BE2C (cell line): ENCODE results near the gene MS4A15. TPM values are rescaled to one million over a fixed set of nuclear protein-coding genes. Genes with fewer than 3 reads are reported as not detected.
A peak's percentile ranks its signal among the peaks of the same experiment; 100 is the strongest.
"Not testable (repeated sequence)": the region's sequence is repeated elsewhere in the genome, so short reads cannot be mapped to it uniquely, and the experiment has no call there.

Experiments used
- DNase-seq: peaks from one replicate; pipeline ENCODE4 v3.0.0-alpha.2; 2020
- H3K27me3 ChIP-seq: fragments of 250-450 bp; sonication (Bioruptor Pico); 2 replicates; pipeline ENCODE4 v1.5.1; 2020; ENCODE audit warnings: mild to moderate bottlenecking
- H3K36me3 ChIP-seq: fragments of 250-450 bp; sonication (Bioruptor Pico); 2 replicates; pipeline ENCODE4 v1.5.1; 2020; ENCODE audit warnings: mild to moderate bottlenecking
- H3K4me1 ChIP-seq: fragments of 250-450 bp; sonication (Bioruptor Pico); 2 replicates; pipeline ENCODE4 v1.5.1; 2020
- H3K4me3 ChIP-seq: 2 replicates; pipeline ENCODE4 v1.5.1; 2011; ENCODE audit warnings: low read depth, low read length
- H3K9me3 ChIP-seq: fragments of 250-450 bp; sonication (Bioruptor Pico); 2 replicates; pipeline ENCODE4 v1.5.1; 2020
- polyA plus RNA-seq: library from polyadenylated mRNA; unstranded; fragments of >200 nt; gene quantifications from one replicate; pipeline ENCODE4 v1.2.1, GENCODE V29; 2012; ENCODE audit warnings: low read depth, missing spikeins; ENCODE audit not compliant: insufficient read length, insufficient read depth
- TF ChIP-seq, protein P1 (sequence below): IDR thresholded peaks from 2 replicates; pipeline ENCODE4 v1.5.1; 2012; ENCODE audit warnings: mild to moderate bottlenecking, low read depth, low read length

Gene MS4A15, protein sequence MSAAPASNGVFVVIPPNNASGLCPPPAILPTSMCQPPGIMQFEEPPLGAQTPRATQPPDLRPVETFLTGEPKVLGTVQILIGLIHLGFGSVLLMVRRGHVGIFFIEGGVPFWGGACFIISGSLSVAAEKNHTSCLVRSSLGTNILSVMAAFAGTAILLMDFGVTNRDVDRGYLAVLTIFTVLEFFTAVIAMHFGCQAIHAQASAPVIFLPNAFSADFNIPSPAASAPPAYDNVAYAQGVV
- polyA plus RNA-seq: not detected

DNA sequence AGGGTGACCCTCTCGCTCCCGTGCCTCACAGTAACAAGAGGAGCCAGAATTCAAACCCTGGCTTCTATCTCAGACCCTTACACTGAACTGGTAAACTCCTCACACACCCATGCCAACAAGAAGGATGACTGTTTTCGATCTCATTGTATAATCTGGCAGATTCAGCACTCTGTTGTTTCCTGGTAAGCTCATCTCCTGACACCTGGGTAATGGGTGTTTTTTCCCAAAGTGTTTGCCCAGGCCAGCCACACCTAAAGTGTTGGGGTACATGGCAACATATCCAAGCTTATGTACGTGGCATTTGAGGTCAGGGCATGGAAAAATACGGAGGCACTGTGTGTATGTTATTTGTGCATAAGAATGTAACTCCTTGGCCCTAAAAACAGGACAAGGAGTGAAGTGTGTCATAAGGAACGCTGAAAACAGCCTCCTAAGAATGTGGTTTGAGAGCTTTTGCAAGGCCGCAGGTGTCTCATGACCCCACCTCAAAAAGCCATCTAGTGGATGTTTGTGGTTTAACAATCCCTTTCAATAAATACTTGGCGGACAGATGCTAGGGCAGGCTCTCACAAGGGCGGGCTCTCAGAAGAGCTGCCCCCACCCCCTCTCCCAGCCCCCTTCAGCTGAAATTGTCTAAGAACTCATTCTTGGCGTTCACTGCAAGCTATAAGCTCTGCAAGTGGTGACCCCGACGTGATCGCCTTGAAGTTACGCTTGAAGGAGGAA is at the start of gene MS4A15:
MS4A15 (plus strand) TSS at position 561 of the 726 bp plus-strand sequence. CDS start 6,867 bp downstream, outside the sequence.
- Histone ChIP-seq H3K4me1 (no peaks in the 10 kb centered on the region), H3K9me3 (no peaks in the 10 kb centered on the region), H3K27me3 (peaks cover 11% of the 10 kb centered on the region), H3K36me3 (no peaks in the 10 kb centered on the region), H3K4me3 (no peak within 1 kb of the TSS)
- TF ChIP-seq, protein P1, sequence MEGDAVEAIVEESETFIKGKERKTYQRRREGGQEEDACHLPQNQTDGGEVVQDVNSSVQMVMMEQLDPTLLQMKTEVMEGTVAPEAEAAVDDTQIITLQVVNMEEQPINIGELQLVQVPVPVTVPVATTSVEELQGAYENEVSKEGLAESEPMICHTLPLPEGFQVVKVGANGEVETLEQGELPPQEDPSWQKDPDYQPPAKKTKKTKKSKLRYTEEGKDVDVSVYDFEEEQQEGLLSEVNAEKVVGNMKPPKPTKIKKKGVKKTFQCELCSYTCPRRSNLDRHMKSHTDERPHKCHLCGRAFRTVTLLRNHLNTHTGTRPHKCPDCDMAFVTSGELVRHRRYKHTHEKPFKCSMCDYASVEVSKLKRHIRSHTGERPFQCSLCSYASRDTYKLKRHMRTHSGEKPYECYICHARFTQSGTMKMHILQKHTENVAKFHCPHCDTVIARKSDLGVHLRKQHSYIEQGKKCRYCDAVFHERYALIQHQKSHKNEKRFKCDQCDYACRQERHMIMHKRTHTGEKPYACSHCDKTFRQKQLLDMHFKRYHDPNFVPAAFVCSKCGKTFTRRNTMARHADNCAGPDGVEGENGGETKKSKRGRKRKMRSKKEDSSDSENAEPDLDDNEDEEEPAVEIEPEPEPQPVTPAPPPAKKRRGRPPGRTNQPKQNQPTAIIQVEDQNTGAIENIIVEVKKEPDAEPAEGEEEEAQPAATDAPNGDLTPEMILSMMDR: peak; percentile 39
- DNase-seq: no peak

DNA sequence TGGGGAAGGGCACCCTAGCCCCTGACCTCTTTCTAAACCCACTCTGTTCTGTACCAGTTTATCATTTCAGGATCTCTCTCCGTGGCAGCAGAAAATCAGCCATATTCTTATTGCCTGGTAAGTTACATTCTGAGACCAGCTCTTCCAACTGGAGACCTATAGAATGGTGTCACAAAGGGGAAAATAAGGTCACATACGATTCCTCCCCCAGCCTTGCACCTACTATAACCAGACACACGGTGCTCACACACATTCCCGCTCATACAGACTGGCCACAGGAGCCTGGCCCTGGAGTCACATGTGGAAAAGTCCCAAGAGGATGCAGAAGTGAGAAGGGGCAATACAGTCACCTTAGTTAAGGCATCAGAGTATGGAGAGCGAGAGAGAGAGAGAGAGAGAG is 49.7 kb upstream of the MS4A15 start:
- H3K9me3 ChIP-seq: no peaks in the 10 kb centered on the region
- H3K27me3 ChIP-seq: no peaks in the 10 kb centered on the region
- H3K4me3 ChIP-seq: no peak overlapping the region
- DNase-seq: no peak
- H3K4me1 ChIP-seq: no peaks in the 10 kb centered on the region
- no peaks in the 10 kb centered on the region for H3K36me3 ChIP-seq
- TF ChIP-seq, protein P1: no peak

DNA sequence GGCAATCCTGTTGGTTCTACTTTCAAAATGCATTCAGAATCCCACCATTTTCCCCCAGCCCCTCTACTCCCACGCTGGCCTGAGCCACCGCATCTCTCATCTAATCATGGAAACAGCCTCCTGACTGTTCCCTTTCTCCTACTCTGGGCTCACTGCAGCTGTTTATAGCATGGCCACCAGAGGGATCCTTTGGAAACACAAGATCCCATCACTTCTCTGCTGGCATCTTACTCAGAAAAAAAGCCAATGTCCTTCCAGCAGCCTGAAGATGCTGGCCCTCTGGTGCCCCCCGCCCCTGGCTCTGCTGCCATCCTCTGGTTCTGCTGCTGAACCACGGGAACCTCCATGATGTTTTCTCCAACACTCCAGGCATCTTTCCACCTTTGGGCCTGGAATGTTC is 46.2 kb upstream of the MS4A15 start:
- DNase-seq: no peak
- H3K4me1 ChIP-seq: no peaks in the 10 kb centered on the region
- H3K4me3 ChIP-seq: no peak overlapping the region
- TF ChIP-seq, protein P1: peak; percentile 17; the same call in 1 of the 2 replicates
- no peaks in the 10 kb centered on the region for H3K27me3 ChIP-seq
- no peaks in the 10 kb centered on the region for H3K9me3 ChIP-seq
- H3K36me3 ChIP-seq: no peaks in the 10 kb centered on the region

DNA sequence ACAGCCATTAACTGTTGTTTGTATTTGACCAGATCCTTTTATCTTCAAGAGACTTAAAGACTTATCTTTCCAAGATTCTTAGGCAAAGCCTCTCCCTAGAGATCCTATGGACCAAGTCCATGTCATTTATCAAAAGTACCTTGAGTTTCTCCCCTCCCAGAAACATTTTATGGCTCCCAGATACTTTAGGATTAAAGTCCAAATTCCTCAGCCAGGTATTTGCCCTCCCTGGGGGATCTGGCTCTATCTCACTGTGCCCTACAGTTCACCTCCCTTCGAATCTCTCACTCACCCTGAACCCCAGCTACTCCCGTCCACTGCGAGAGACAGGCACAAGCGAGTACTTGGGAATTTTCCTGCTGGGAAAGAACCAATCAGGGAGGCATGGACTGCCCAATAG is 45.4 kb upstream of the MS4A15 start:
- no peaks in the 10 kb centered on the region for H3K27me3 ChIP-seq
- TF ChIP-seq, protein P1: no peak
- H3K4me1 ChIP-seq: no peaks in the 10 kb centered on the region
- no peaks in the 10 kb centered on the region for H3K9me3 ChIP-seq
- no peaks in the 10 kb centered on the region for H3K36me3 ChIP-seq
- H3K4me3 ChIP-seq: no peak overlapping the region
- no peak for DNase-seq

DNA sequence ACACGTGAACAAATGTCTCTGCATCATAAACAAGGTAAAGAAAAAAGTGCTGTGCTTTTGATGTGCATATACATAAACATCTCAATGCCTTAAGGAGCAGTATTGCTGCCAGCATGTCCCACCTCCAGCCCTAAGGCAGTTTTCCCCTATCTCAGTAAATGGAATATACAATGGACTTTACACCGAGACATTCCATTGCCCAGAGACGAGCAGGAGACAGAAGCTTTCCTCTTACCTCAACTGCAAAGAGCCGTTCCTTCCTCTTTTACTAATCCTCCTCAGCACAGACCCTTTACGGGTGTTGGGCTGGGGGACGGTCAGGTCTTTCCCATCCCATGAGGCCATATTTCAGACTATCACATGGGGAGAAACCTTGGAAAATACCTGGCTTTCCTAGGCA is 43.2 kb upstream of the MS4A15 start:
- not testable (repeated sequence) for H3K36me3 ChIP-seq, H3K4me3 ChIP-seq, H3K27me3 ChIP-seq, H3K9me3 ChIP-seq, H3K4me1 ChIP-seq, DNase-seq

DNA sequence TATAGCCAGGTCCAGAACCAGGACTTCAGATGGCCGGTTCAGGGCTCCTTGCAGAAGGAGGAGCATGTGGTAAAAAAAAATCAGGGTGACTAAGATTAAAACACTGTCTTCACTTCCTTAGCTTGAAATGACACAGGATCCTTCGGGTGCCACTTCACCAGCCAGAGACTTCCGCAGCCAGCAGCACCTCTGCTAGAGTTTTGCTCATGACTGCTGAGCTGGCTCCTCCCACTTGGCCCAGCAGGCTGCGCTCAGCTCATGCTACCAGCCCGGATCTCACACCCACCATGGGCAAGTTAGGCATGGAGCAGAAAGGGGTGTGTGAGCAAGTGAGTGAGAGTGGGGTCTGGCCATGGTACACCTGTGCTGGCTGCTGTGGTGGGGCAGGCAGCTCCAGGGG is 38.7 kb upstream of the MS4A15 start:
- Histone ChIP-seq H3K4me1 (no peaks in the 10 kb centered on the region), H3K4me3 (no peak overlapping the region), H3K9me3 (no peaks in the 10 kb centered on the region), H3K36me3 (no peaks in the 10 kb centered on the region), H3K27me3 (no peaks in the 10 kb centered on the region)
- no peak for DNase-seq
- TF ChIP-seq, protein P1: no peak
